A172 (cell line): Measurements from ENCODE around the gene LEPR. TPM values are rescaled to one million over a fixed set of nuclear protein-coding genes. Genes with fewer than 3 reads are reported as not detected.
"Not testable (repeated sequence)": the region's sequence is repeated elsewhere in the genome, so short reads cannot be mapped to it uniquely, and the experiment has no call there.

Experiments
- DNase-seq: peaks from one replicate; pipeline ENCODE4 v3.0.0-alpha.2; 2015; ENCODE audit warnings: low spot score
- total RNA-seq: library from RNA; depleted of rRNA; stranded (reverse); fragments of >200 nt; shearing (Covaris generic); gene quantifications from 2 replicates; pipeline ENCODE4 v1.2.3, GENCODE V29; 2014

The LEPR gene
- total RNA-seq, 1 experiment from 2014 or later: 3.0 TPM

DNA sequence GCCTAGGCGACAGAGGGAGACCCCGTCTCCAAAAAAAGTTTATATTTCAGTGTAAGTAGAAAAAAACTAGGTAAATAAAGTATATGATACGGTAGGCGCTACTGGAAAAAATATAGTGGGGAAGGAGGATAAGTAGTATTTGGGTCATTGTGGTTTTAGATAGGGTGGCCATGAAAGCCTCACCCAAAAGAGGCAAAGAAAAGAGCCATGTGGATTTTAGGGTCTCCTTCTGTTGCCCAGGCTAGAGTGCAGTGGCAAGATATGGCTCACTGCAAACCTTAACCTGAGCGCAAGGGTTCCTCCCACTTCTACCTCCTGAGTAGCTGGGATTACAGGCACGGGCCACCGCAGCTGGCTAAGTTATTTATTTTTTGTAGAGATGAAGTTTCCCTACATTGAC, 17.1 kb downstream of the LEPR start:
- DNase-seq: no peak

DNA sequence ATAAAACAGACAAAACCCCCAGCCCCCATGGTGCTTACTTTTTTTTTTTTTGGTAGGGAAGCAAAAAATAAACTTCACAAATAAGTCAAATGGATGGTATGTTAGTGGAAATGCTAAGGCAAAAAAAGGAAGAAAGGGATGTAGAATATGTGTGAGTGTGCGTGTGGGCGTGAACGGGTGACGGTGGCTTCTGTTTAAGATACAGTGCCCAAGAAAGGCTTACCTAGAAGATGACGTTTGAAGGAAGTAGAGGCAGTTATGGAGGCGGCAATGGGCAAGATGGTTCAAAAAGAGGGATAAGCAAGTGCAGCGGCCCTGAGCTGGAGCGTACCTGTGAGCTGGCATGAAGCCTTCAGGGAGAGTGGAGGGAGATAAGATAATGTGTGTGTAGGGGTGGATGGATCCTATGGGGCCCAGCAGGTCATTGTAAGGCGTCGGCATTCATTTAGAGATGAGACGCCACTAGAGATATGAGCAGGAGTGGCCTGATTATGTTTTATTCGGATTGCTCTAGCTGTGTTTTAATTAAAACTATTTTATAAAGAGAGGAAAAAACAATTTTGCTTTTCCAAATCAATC, 19.9 kb downstream of the LEPR start:
- DNase-seq: no peak

DNA sequence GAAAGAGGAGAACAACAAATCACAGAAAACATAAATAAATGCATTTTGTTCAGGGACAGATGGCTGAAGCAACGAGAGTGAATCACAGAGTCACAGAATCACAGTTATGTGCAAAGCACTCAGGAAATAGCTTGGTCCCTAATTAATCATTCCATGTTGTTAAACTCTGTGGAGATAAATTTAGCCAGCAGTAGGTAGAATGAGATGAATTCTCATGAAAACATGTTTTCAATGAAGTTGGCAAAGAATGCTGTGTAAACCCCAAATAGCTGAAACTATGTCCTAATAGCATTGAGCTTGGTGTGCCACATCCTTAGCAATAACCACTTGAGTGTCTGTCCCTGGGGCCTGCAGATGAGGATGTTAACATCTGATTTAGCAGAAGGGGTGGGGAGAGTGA, 20.4 kb downstream of the LEPR start:
- no peak for DNase-seq

DNA sequence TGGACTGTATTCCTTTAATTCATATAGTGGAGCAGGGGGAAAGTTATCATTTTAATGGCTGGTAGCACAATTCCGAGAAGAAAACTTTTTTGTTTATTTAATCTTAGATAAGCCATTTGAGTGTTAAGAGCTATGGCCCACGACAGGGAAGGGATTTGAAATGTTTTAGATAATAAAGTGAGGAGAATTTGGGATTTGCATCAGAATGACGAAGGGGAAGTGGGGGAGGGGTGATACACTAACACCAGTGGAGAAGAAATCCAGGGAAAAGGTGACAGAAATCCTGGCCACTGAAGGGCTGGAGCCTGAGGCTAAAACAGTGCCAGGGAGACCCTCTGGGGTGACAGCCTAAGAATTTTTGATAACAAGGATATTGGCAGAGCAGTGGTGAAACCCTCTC, 21.0 kb downstream of the LEPR start:
- DNase-seq: no peak

DNA sequence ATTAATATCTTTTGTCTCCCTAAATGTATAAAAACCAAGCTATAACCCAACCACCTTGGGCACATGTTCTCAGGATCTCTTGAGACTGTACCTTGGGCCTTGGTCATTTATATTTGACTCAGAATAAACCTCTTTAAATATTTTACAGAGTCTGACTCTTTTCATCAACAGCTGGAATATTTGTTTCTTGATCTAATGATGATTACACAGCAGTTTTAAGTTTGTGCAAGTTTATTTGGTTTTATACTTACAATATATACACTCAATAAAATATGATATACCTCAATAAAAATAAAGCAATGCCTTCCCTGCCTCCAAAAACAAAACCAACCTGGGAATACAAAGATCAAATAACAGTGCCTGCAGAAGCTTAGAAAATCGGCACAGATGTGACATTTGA, 22.0 kb downstream of the LEPR start:
- no peak for DNase-seq

DNA sequence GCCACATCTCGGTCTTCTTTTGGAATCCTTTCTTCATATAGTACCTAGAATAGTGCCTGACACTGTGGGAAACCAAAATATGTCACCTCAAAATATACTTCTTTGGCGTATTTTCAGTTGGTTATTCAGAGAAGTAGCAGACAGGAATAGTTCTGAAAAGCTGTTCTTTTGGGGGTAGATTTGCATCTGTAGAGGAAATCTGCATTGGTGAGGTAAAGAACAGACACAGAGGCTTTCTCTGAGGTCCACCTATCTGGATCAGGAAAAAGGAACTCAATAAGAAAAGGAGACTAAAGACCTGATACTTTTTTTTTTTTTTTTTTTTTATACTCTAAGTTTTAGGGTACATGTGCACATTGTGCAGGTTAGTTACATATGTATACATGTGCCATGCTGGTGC, 23.2 kb downstream of the LEPR start:
- DNase-seq: no peak

DNA sequence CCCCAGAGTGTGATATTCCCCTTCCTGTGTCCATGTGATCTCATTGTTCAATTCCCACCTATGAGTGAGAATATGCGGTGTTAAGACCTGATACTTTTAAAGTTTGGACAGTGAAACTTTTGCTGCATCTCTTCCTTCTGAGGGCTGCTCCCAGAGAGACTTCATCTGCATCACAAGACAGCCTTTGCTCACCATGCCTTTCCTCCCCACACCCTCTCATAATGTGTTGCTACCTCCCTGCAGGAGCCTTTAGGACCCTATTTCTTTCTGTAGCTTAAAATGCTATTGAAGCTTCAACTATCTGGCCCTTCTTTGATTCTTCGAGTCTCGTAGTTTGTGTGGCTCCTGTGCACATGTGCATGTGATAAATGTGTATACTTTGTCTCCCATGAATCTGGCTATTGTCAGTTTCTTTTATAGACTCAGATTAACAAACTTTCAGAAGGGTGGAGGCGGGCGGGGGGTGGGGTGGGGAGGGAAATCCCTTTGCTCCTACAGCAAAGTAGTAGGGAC, 23.7 kb downstream of the LEPR start:
- no peak for DNase-seq

DNA sequence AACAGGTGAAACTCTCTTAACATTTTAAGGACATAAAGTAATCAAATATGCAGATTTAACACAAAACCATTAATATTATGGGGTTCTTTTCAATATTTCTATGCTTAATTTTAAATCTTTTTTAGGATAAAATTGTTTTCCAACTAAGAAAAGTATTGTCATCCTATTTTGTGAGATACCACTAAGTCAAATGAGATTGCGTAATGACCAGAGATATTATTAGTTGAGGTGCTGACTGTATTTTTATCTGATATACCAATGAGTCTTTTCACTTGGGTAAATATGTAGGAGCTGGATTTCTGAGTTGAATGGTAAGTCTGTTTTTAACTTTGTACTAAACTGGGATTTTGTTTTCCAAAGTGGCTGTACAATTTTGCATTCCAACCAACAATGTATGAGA, 25.4 kb downstream of the LEPR start:
- DNase-seq: no peak

DNA sequence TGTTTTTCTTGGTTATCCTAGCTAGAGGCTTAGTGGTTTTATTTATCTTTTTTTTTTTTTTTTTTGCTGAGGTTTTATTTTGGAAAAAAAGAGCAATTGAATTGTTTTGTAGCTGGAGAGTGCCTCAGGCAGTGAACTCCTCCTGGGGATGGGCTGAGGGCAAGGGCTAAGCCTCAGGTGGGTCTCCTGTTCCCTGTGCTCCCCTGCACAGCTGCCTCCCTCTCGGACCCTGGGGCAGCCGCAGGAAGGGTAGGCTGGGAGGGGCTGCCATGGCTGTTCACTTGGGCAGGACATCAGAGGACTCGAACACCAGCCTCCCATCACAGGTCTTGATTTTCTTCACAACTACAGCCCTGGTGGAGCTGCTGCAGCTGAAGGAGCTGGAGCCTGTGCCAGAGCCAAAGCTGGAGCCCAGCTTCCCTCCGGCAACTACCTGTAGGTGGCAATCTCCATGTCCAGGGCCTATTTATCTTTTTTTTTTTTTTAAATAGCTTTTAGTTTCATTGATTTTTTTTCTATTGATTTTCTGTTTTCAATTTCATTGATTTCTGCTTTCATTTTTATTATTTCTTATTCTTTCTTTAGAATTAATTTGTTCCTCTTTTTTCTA, 28.9 kb downstream of the LEPR start:
- no peak for DNase-seq

DNA sequence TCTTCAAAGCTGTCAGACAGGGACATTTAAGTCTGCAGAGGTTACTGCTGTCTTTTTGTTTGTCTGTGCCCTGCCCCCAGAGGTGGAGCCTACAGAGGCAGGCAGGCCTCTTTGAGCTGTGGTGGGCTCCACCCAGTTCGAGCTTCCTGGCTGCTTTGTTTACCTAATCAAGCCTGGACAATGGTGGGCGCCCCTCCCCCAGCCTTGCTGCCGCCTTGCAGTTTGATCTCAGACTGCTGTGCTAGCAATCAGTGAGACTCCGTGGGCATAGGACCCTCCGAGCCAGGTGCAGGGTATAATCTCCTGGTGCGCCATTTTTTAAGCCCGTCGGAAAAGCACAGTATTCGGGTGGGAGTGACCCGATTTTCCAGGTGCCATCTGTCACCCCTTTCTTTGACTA, 35.2 kb downstream of the LEPR start:
- not testable (repeated sequence) for DNase-seq

DNA sequence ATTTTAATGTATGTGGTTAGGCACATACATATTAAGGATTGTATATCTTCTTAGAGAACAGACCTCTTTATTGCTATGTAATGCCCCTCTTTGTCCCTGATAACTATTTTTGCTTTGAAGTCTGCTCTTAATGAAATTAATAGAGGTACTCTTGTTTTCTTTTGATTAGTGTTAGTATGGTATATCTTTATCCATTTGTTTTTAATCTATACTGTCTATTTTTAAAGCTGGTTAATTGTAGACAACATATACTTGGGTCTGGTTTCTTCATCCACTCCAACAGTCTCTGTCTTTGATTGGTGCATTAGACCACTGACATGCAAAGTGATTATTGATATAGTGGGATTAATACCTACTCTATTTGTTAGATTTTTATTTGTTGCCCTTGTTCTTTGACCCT, 36.0 kb downstream of the LEPR start:
- no peak for DNase-seq

DNA sequence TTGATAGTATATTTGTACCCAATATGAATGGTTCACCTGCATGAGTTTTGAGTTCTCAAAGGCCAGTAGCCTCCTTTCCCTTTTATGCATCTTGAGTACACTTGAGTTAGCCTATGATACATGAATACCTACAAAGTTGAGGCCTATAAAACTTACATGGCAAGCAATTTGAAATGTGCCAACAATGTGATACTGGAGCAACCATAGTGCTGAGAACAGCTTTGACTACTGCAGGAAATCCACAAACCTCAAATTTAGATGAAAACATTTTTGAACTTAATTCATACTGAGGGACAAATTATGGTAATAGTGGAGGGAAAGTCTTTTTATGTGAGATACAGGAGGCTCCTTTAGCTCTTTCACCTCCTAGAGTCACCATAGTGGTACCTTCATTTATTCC, 37.4 kb downstream of the LEPR start:
- DNase-seq: no peak

DNA sequence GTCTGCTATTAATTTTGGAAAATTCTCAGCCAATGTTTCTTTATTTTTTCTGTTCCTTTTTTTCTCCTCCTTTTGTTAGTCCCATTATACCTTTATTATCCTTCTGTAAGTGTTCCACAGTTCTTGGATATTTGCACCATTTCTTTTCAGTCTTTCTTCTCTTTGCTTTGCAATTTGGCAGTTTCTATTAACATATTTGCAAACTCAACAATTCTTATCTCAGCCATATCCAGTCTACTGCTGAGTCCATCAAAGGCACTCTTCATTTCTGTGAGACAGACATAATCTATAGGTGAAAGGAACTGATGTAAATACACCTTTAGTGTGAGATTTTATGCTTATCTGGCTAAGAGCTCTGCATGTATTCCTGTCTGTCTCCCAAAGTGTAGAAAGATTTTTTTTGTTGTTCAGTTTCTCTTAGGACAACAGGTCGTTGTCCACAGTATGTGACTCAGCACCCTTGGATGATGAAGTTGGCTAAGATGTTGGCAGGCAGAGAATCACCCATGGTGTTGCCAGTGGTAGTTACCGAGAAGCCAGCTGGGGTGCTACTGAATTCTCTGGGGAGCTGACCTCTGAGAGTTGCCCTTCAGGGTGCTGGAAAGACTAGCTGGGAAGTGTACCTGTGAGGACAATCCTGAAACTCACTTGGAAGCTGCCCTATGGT, 38.4 kb downstream of the LEPR start:
- DNase-seq: no peak

DNA sequence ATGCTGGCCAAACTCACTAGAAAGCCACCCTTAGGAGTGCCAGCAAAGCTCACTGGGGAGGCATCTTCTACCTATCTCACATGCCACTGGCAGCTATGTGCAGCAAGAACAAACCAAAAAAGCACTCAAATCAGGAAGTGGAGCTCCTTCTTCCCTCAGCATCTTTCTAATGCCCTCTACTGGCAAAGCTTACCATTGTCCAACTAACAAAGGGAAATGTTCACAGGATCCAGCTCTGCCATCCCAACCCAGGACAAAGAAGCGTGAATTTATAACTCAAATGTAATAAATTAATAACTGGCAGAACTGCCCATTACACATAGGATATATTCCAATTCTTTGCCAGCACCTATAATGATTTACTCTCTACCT, 38.9 kb downstream of the LEPR start:
- DNase-seq: peak; percentile 39

DNA sequence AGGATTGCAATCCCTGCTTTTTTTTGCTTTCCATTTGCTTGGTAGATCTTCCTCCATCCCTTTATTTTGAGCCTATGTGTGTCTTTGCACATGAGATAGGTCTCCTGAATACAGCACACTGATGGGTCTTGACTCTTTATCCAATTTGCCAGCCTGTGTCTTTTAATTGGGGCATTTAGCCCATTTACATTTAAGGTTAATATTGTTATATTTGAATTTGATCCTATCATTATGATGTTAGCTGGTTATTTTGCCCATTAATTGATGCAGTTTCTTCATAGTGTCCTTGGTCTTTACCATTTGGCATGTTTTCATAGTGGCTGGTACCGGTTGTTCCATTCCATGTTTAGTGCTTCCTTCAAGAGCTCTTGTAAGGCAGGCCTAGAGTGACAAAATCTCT, 45.4 kb downstream of the LEPR start:
- not testable (repeated sequence) for DNase-seq

DNA sequence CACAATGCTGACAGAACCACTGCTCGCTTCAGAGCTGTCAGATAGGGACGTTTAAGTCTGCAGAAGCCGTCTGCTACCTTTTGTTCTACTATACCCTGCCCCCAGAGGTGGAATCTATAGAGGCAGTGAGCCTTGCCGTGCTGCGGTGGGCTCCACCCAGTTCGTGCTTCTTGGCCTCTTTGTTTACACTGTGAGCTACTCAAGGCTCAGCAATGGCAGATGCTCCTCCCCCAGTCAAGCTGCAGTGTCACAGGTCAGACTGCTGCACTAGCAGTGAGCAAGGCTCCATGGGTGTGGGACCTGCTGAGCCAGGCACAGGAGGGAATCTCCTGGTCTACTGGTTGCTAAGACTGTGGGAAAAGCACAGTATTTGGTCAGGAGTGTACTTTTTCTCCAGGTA, 47.1 kb downstream of the LEPR start:
- DNase-seq: no peak

DNA sequence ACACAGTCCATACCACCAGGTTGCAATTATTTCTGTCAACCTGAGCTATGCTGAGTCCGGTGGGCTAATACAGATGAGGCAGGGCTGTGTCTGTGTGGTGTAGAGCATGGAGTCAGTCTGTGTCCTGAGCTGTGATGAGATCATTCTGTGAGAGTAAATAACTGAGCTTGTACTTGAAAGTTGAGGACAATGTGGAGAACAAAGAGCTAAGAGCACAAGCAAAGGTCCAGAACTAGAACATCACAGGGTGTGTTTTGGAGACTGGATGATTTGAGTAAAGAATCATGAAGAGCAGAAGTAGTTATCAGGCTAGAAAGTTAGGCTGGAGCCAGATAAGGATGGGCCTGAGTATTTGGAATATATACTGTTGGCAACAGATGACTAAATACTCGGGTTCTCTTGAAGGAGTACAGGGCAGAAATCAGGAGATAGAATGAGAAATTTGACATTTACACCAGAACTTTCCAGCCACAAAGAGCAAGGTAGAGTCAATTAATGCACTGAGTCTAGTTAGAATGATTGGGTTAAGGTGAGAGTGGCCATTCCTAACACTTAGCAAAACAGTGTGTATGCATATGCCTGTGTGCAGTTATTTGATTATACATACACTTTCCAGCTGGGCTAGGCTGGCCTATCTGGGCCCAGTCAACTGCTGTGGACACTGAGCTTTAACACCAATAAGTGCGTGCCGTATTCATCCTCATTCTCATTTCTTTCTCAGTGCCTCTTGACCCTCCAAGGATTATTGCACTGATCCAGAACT, 48.8 kb downstream of the LEPR start:
- no peak for DNase-seq

DNA sequence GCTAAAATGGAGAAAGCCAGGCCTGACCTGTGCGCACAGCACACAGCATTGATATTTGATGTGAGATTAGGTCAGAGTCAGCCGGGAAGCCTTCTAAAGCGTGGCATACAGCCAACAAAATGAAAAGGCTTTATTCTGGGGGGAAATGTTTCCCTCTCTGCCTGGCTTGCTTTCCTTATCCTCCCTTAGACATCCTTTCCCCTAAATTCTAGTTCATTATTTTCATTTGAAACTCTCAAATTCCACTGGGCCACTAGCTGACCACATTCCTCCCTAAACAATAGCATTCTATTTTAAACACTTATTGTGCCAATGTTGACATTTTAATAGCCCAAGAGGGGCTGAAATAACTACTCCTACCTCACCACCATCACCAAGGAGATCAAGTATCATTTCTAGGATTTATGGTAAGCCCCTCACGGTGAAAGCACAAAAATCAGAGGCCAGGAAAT, 49.4 kb downstream of the LEPR start:
- no peak for DNase-seq
